ENCODE results near the gene IL7R. TPM values are rescaled to one million over a fixed set of nuclear protein-coding genes. Genes with fewer than 3 reads are reported as not detected.

IL7R gene
- total and polyA plus RNA-seq, 10 of the 15 experiments (the other 5 are each of a cell fraction or from before 2014, with no cell fraction given), result 0.40 to 21.1 (median 0.85) TPM

GRCh38 chr5:35899800-35900199 is 43.1 kb downstream of the IL7R start (continued):
- no peak for TF ChIP-seq ZBTB33 (IDR thresholded peaks at IDR 0.05)
- TF ChIP-seq CBFB (IDR thresholded peaks at IDR 0.05; ENCODE audit: low read depth), result 0 out of 2 replicates have a peak, but pooled peaks have one; percentile 47
- peak; percentile 47 for TF ChIP-seq PBX3 (IDR thresholded peaks at IDR 0.05; ENCODE audit: insufficient replicate concordance, low read depth, low read length)
- no peak for TF ChIP-seq TCF7 (IDR thresholded peaks at IDR 0.05; ENCODE audit: borderline replicate concordance)
- TF ChIP-seq ZNF24 (IDR thresholded peaks at IDR 0.05), result peak; percentile 45
- no peak for TF ChIP-seq CBX5 (IDR thresholded peaks at IDR 0.05; ENCODE audit: low read depth)
- no peak for TF ChIP-seq YY1 (IDR thresholded peaks at IDR 0.05; ENCODE audit: low read depth, low read length)
- TF ChIP-seq TBL1XR1 (IDR thresholded peaks at IDR 0.05; ENCODE audit: low read depth, low read length), result no peak
- TF ChIP-seq CUX1 (IDR thresholded peaks at IDR 0.05; ENCODE audit: insufficient replicate concordance, low read depth, low read length), result peak; percentile 79
- TF ChIP-seq NBN (IDR thresholded peaks at IDR 0.05), result 0 out of 2 replicates have a peak, but pooled peaks have one; percentile 43
- TF ChIP-seq KAT2A (conservative IDR thresholded peaks at IDR 0.05; ENCODE audit: control insufficient read depth, low read depth, low read length), result no peak
- no peak for TF ChIP-seq PRDM15 (CRISPR knock-in tag; IDR thresholded peaks at IDR 0.05)
- TF ChIP-seq RBBP5 (conservative IDR thresholded peaks at IDR 0.05), result no peak
- no peak for TF ChIP-seq FOXM1 (IDR thresholded peaks at IDR 0.05; ENCODE audit: low read depth, low read length)
- TF ChIP-seq BCL3 (IDR thresholded peaks at IDR 0.05; ENCODE audit: borderline replicate concordance, insufficient read depth, low read depth, low read length, poor library complexity, severe bottlenecking), result peak; percentile 53
- no peak for TF ChIP-seq RCOR1 (conservative IDR thresholded peaks at IDR 0.05; ENCODE audit: low read depth, low read length)
- TF ChIP-seq NFXL1 (IDR thresholded peaks at IDR 0.05; ENCODE audit: borderline replicate concordance), result no peak

Measured in GM12878 (cell line).